ENCODE results near the gene ARHGEF26. TPM values are rescaled to one million over a fixed set of nuclear protein-coding genes. Genes with fewer than 3 reads are reported as not detected.
A peak's percentile ranks its signal among the peaks of the same experiment; 100 is the strongest.

The ARHGEF26 gene
- total RNA-seq, 1 donor from 2014 or later: 33.8 TPM

- peaks cover 0 to 19% of the 10 kb centered on the region in 2 donors for H3K4me1 ChIP-seq
- intact Hi-C loops (cut with DNase I): loop anchor here (2.0 to 5.0 kb wide), 3 partner anchors 59 to 120 kb away; partner anchors contain the start of gene ARHGEF26
- H3K9me3 ChIP-seq: no peaks in the 10 kb centered on the region
- DNase-seq (ENCODE audit: low spot score in 2 of 2): no peak
- no peak for TF ChIP-seq CTCF (IDR thresholded peaks at IDR 0.05)
- H3K4me3 ChIP-seq: peak overlapping the region in 1 of 2 donors; percentile 30
- peak overlapping the region; percentile 76 to 83 for H3K27ac ChIP-seq
- no peaks in the 10 kb centered on the region for H3K36me3 ChIP-seq
- H3K27me3 ChIP-seq: no peaks in the 10 kb centered on the region
These were observed 59.9 kb downstream of the ARHGEF26 start for GRCh38 chr3:154180836-154181691.

GRCh38 chr3:154182322-154182922, 61.2 kb downstream of the ARHGEF26 start:
- Histone ChIP-seq H3K36me3 (peaks cover 0 to 2% of the 10 kb centered on the region in 2 donors), H3K27me3 (no peaks in the 10 kb centered on the region), H3K9me3 (no peaks in the 10 kb centered on the region), H3K27ac (peak overlapping the region; percentile 76 to 83), H3K4me1 (peaks cover 0 to 19% of the 10 kb centered on the region in 2 donors), H3K4me3 (no peak overlapping the region)
- intact Hi-C loops (cut with DNase I): loop anchor here (5.0 kb wide), 2 partner anchors 60 kb away; partner anchors contain the start of gene ARHGEF26
- TF ChIP-seq CTCF (IDR thresholded peaks at IDR 0.05): no peak
- DNase-seq (ENCODE audit: low spot score in 2 of 2): no peak

- Histone ChIP-seq H3K27ac (peak overlapping the region; percentile 76 to 83), H3K4me1 (peaks cover 0 to 19% of the 10 kb centered on the region in 2 donors), H3K4me3 (peak overlapping the region in 1 of 2 donors; percentile 33), H3K9me3 (no peaks in the 10 kb centered on the region), H3K27me3 (no peaks in the 10 kb centered on the region), H3K36me3 (peaks cover 0 to 5% of the 10 kb centered on the region in 2 donors)
- no peak for TF ChIP-seq CTCF (IDR thresholded peaks at IDR 0.05)
- DNase-seq (ENCODE audit: low spot score in 2 of 2): no peak
- intact Hi-C loops (cut with DNase I): loop anchor here (5.0 kb wide), 2 partner anchors 59 to 61 kb away; partner anchors contain the start of gene ARHGEF26
These were observed 61.8 kb downstream of the ARHGEF26 start for GRCh38 chr3:154182975-154183374.

GRCh38 chr3:154184582-154184981, 63.4 kb downstream of the ARHGEF26 start:
- no peak for DNase-seq (ENCODE audit: low spot score in 2 of 2)
- peak overlapping the region in 1 of 2 donors; percentile 76 for H3K27ac ChIP-seq
- H3K4me1 ChIP-seq: peaks cover 0 to 19% of the 10 kb centered on the region in 2 donors
- intact Hi-C loops (cut with DNase I): loop anchor here (5.0 kb wide), 2 partner anchors 58 to 62 kb away; partner anchors contain the start of gene ARHGEF26
- peaks cover 0 to 20% of the 10 kb centered on the region in 2 donors for H3K36me3 ChIP-seq
- H3K9me3 ChIP-seq: no peaks in the 10 kb centered on the region
- no peak for TF ChIP-seq CTCF (IDR thresholded peaks at IDR 0.05)
- H3K4me3 ChIP-seq: no peak overlapping the region
- H3K27me3 ChIP-seq: no peaks in the 10 kb centered on the region

GRCh38 chr3:154188437-154188836, 67.2 kb downstream of the ARHGEF26 start:
- Histone ChIP-seq H3K36me3 (peaks cover 7 to 44% of the 10 kb centered on the region in 2 donors), H3K27ac (no peak overlapping the region), H3K9me3 (no peaks in the 10 kb centered on the region), H3K4me3 (no peak overlapping the region), H3K27me3 (no peaks in the 10 kb centered on the region), H3K4me1 (no peaks in the 10 kb centered on the region)
- no peak for TF ChIP-seq CTCF (IDR thresholded peaks at IDR 0.05)
- intact Hi-C loops (cut with DNase I): no loop called here
- no peak for DNase-seq (ENCODE audit: low spot score in 2 of 2)

Measured in ascending aorta (tissue), 2 donors.